HepG2 (cell line): ENCODE data around the gene GPR137. TPM values are rescaled to one million over a fixed set of nuclear protein-coding genes. Genes with fewer than 3 reads are reported as not detected.

Source experiments
- ETS1 ChIP-seq: sonication (generic); formaldehyde crosslinking; IDR thresholded peaks from 2 replicates; pipeline ENCODE4 v1.4.0; 2020; ENCODE audit warnings: missing genetic modification reagents
- HBP1 ChIP-seq: IDR thresholded peaks from 2 replicates; pipeline ENCODE4 v1.6.1; 2016; ENCODE audit warnings: low read depth, control low read depth
- MTF1 ChIP-seq: sonication (generic); formaldehyde crosslinking; IDR thresholded peaks from 2 replicates; pipeline ENCODE4 v1.5.0; 2020; ENCODE audit warnings: missing genetic modification reagents
- ZBTB40 ChIP-seq, 2 experiments: fragments of 450-650 bp in 1 of 2; sonication (generic) in 1 of 2; formaldehyde crosslinking in 1 of 2; IDR thresholded peaks; 2 replicates each; pipeline versions ENCODE4 v1.6.1 to v1.8.0; 2016 to 2022; ENCODE audit warnings: antibody characterized with exemption in 1 of 2, mild to moderate bottlenecking in 1 of 2, missing genetic modification reagents in 1 of 2
- ZNF639 ChIP-seq: conservative IDR thresholded peaks from 2 replicates; pipeline ENCODE4 v1.6.1; 2018; ENCODE audit warnings: missing genetic modification reagents
- ZNF687 ChIP-seq: sonication (generic); formaldehyde crosslinking; IDR thresholded peaks from 2 replicates; pipeline ENCODE4 v1.5.1; 2020; ENCODE audit warnings: mild to moderate bottlenecking, missing genetic modification reagents, moderate library complexity
- polyA plus RNA-seq, 8 experiments: library from polyadenylated mRNA; depleted of rRNA in 3 of 8; stranded (reverse) in 7 of 8; unstranded in 1 of 8; fragments of >200 nt; fragmentation: Illumina TruSeq in 4 of 8; extraction: Trizol in 4 of 8; gene quantifications; 2 replicates each; pipeline versions ENCODE4 v1.2.1 to v1.2.3, GENCODE V29; 2011 to 2016; ENCODE audit warnings: low read depth in 4 of 8, missing spikeins in 1 of 8, mixed read lengths in 1 of 8; ENCODE audit not compliant: insufficient read depth in 1 of 8
- total RNA-seq, 5 experiments: library from RNA; depleted of rRNA; stranded (reverse); fragments of >200 nt; fragmentation: Illumina TruSeq; extraction: Trizol; gene quantifications; 2 replicates each; pipeline ENCODE4 v1.2.3, GENCODE V29; 2016; ENCODE audit warnings: low read depth in 1 of 5

Gene GPR137
- total and polyA plus RNA-seq, 2 of the 13 experiments (the other 11 are each of a cell fraction or from before 2014, with no cell fraction given), result 8.5 to 13.2 TPM

- no peak for TF ChIP-seq ZBTB40 (IDR thresholded peaks at IDR 0.05)
- TF ChIP-seq ZBTB40 (CRISPR knock-in tag; IDR thresholded peaks at IDR 0.05), result 0 out of 2 replicates have a peak, but pooled peaks have one; percentile 13
- no peak for TF ChIP-seq MTF1 (CRISPR knock-in tag)
- TF ChIP-seq HBP1 (CRISPR knock-in tag), result no peak
- TF ChIP-seq ZNF639 (CRISPR knock-in tag), result no peak
- no peak for TF ChIP-seq ETS1
- TF ChIP-seq ZNF687 (CRISPR knock-in tag), result peak; percentile 24; the same call in 1 of the 2 replicates
Measured at GRCh38 chr11:64284962-64285884, at the start of gene GPR137 (continued).
